ENCODE data around the gene UQCRC2.

- no peak for TF ChIP-seq EZH2 (IDR thresholded peaks at IDR 0.05; ENCODE audit: borderline replicate concordance, insufficient read depth, low read length, poor library complexity, severe bottlenecking)
- no peak for TF ChIP-seq SMC3 (conservative IDR thresholded peaks at IDR 0.05; ENCODE audit: poor library complexity)
- no peak for TF ChIP-seq POLR2AphosphoS5 (IDR thresholded peaks at IDR 0.05)
- no peak for TF ChIP-seq EP300 (conservative IDR thresholded peaks at IDR 0.05; ENCODE audit: poor library complexity, severe bottlenecking)
- no peak for TF ChIP-seq CTCF (IDR thresholded peaks at IDR 0.05; ENCODE audit: poor library complexity, severe bottlenecking)
- no peak for TF ChIP-seq REST (IDR thresholded peaks at IDR 0.05; ENCODE audit: borderline replicate concordance)
- no peak for TF ChIP-seq TAF1 (IDR thresholded peaks at IDR 0.05; ENCODE audit: low read depth)
Observed at GRCh38 chr16:22010902-22011301, 57.7 kb downstream of the UQCRC2 start.

Measured in neural cell (in vitro differentiated cells).